Measurements from ENCODE around the gene FBL. TPM values are rescaled to one million over a fixed set of nuclear protein-coding genes. Genes with fewer than 3 reads are reported as not detected.

FBL gene
- total and polyA plus RNA-seq, 10 of the 15 experiments (the other 5 are each of a cell fraction or from before 2014, with no cell fraction given) = 156 to 1,083 (median 478) TPM

DNA sequence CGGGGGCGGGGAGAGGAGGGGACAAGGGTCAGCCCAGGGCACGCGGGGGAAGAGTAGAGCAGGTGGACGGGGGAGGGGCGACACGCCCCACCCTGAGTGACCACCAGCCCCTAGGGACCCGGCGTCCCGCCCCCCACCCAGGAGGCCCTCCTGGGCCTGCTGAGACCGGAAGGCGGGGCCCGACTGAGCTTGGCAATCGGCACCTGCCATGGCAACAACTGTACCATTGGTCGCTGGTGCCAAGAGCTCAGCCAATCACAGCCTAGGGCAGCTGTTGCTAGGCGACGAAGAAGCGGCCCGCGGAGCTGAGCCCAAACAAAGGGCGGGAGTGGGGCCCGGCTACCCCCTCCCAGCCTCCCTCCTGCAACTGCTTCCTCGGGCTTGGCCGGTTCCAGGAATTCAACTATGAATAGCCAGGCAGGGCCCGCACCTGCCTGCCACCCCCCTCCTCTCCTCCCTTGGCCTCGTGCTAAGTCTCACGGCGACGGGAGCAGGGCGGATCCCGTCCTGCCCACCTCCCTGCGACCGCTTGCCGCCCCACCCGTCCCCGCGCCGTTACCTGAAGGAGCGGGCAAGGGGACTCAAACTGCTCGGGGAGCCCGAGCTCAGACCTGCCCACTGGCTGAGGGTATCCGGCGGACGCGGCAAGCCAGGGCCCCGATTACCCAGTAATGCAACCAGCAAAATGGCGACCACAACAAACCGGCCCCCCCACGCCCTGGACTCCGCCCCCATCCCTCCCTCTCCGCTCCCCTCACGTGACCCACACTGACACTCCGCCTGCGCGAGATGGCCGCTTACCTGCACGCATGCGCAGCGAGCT is 12.5 kb downstream of the FBL start, which contains the start of gene DYRK1B (continued):
- TF ChIP-seq, protein P1, sequence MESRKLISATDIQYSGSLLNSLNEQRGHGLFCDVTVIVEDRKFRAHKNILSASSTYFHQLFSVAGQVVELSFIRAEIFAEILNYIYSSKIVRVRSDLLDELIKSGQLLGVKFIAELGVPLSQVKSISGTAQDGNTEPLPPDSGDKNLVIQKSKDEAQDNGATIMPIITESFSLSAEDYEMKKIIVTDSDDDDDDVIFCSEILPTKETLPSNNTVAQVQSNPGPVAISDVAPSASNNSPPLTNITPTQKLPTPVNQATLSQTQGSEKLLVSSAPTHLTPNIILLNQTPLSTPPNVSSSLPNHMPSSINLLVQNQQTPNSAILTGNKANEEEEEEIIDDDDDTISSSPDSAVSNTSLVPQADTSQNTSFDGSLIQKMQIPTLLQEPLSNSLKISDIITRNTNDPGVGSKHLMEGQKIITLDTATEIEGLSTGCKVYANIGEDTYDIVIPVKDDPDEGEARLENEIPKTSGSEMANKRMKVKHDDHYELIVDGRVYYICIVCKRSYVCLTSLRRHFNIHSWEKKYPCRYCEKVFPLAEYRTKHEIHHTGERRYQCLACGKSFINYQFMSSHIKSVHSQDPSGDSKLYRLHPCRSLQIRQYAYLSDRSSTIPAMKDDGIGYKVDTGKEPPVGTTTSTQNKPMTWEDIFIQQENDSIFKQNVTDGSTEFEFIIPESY (IDR thresholded peaks at IDR 0.05) = no peak
- TF ChIP-seq CHD2 (IDR thresholded peaks at IDR 0.05; ENCODE audit: borderline replicate concordance, low read depth, low read length) (peak; percentile 89), SP1 (IDR thresholded peaks at IDR 0.05; ENCODE audit: low read depth, low read length) (peak; percentile 95), NFYA (IDR thresholded peaks at IDR 0.05; ENCODE audit: borderline replicate concordance, low read depth, low read length) (no peak; the same call in 1 of the 2 replicates), MXI1 (IDR thresholded peaks at IDR 0.05; ENCODE audit: low read depth, low read length) (peak; percentile 91), CBX3 (IDR thresholded peaks at IDR 0.05; ENCODE audit: borderline replicate concordance, low read depth) (no peak), PKNOX1 (IDR thresholded peaks at IDR 0.05) (peak; percentile 58), E2F8 (IDR thresholded peaks at IDR 0.05; ENCODE audit: low read depth, partially characterized antibody) (no peak), SPI1 (IDR thresholded peaks at IDR 0.05; ENCODE audit: borderline replicate concordance, insufficient read depth, low read depth, low read length) (no peak), NBN (IDR thresholded peaks at IDR 0.05) (peak; percentile 82; the same call in 1 of the 2 replicates), FOXK2 (IDR thresholded peaks at IDR 0.05) (peak; percentile 79), CREB1 (IDR thresholded peaks at IDR 0.05; ENCODE audit: low read depth) (peak; percentile 57; the same call in 1 of the 2 replicates), POLR2A (IDR thresholded peaks at IDR 0.05; ENCODE audit: low read depth, low read length) (peak; percentile 69), RELB (IDR thresholded peaks at IDR 0.05; ENCODE audit: low read depth) (peak; percentile 82), SREBF2 (IDR thresholded peaks at IDR 0.05; ENCODE audit: low read length) (no peak), RELA (IDR thresholded peaks at IDR 0.05; ENCODE audit: borderline replicate concordance, partially characterized antibody) (peak; percentile 87)
- TF ChIP-seq, protein P2, sequence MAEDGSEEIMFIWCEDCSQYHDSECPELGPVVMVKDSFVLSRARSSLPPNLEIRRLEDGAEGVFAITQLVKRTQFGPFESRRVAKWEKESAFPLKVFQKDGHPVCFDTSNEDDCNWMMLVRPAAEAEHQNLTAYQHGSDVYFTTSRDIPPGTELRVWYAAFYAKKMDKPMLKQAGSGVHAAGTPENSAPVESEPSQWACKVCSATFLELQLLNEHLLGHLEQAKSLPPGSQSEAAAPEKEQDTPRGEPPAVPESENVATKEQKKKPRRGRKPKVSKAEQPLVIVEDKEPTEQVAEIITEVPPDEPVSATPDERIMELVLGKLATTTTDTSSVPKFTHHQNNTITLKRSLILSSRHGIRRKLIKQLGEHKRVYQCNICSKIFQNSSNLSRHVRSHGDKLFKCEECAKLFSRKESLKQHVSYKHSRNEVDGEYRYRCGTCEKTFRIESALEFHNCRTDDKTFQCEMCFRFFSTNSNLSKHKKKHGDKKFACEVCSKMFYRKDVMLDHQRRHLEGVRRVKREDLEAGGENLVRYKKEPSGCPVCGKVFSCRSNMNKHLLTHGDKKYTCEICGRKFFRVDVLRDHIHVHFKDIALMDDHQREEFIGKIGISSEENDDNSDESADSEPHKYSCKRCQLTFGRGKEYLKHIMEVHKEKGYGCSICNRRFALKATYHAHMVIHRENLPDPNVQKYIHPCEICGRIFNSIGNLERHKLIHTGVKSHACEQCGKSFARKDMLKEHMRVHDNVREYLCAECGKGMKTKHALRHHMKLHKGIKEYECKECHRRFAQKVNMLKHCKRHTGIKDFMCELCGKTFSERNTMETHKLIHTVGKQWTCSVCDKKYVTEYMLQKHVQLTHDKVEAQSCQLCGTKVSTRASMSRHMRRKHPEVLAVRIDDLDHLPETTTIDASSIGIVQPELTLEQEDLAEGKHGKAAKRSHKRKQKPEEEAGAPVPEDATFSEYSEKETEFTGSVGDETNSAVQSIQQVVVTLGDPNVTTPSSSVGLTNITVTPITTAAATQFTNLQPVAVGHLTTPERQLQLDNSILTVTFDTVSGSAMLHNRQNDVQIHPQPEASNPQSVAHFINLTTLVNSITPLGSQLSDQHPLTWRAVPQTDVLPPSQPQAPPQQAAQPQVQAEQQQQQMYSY (CRISPR knock-in tag; IDR thresholded peaks at IDR 0.05) = no peak

Data from GM12878 (cell line).